ENCODE data around the gene MRGPRE.
A peak's percentile ranks its signal among the peaks of the same experiment; 100 is the strongest.

Gene MRGPRE

GRCh38 chr11:3196161-3197043, 35.8 kb downstream of the MRGPRE start:
- DNase-seq (ENCODE audit: low spot score): no peak

- DNase-seq (ENCODE audit: low spot score): peak; percentile 14
These were observed 36.7 kb downstream of the MRGPRE start for GRCh38 chr11:3195251-3196160.

- no peak for DNase-seq (ENCODE audit: low spot score)
These were observed 38.0 kb downstream of the MRGPRE start for GRCh38 chr11:3194016-3194816.

DNA sequence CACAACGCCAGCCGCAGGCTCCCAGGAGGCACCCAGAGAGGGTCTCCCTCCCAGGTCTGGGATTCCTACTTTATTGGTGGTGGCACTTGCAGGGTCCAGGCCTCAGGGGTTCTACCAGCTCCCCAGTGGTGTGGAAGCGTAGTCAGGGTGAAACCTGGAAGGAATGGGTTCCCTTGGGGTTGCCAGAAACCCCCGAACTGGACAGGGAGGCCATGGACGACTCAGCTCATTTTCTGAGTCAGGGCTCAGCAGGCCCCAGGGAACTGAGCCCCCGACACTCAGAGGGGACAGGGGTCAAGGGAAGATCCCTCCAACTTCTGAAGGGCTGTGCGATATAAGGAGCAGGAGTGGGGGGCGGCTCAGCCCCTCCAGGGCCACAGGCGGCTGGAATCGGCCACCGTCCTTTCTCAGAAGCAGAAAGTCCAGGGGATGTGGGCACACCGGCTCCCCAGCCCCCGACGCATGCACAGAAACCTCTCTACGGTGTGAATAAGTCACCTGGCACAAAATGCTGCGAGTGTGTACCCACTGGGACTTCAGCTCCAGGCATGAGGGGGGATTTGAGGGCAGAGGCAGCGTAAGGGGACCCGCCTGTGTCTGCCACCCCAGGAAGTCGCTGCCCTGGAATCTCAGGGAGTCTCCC, 38.7 kb downstream of the MRGPRE start:
- no peak for DNase-seq (ENCODE audit: low spot score)

GRCh38 chr11:3192511-3193372, 39.5 kb downstream of the MRGPRE start:
- DNase-seq (ENCODE audit: low spot score): no peak

- no peak for DNase-seq (ENCODE audit: low spot score)
These were observed 40.5 kb downstream of the MRGPRE start for GRCh38 chr11:3191586-3192324.

- DNase-seq (ENCODE audit: low spot score): no peak
These were observed 41.6 kb downstream of the MRGPRE start for GRCh38 chr11:3190600-3190999.

GRCh38 chr11:3189886-3190583, 42.2 kb downstream of the MRGPRE start:
- no peak for DNase-seq (ENCODE audit: low spot score)

DNA sequence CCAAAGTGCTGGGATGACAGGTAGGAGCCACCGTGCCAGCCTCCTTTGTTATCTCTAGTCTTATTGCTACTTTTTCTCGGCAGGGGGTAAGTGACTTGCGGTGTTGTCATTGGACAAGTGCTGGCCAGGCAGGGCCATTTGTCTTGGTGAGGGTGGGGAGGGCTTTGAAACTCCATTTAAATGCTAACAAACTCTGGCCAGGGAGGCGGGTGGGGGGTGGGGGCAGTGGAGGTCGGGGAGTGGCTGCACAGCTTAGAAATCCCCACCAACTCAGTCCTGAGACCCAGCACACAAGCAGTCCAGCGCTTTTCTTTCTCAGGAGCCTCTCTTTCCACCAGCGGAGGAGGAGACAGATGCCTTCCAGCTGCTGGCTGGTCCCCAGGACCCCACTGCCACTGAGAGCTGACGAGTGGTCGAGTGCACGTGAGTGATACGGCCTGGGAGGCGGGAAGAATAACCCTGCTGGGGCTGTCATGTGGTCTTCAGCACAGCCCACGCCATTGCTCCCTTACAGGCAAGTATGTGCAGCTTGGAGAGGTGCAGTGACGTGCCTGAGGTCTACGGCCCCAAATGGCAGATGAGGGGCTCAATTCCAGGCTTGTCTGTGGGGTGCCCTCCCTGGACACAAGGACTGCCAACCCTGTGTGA, 42.9 kb downstream of the MRGPRE start:
- DNase-seq (ENCODE audit: low spot score): no peak

GRCh38 chr11:3188496-3189195, 43.6 kb downstream of the MRGPRE start:
- no peak for DNase-seq (ENCODE audit: low spot score)

- DNase-seq (ENCODE audit: low spot score): no peak
These were observed 45.9 kb downstream of the MRGPRE start for GRCh38 chr11:3186166-3186953.

DNA sequence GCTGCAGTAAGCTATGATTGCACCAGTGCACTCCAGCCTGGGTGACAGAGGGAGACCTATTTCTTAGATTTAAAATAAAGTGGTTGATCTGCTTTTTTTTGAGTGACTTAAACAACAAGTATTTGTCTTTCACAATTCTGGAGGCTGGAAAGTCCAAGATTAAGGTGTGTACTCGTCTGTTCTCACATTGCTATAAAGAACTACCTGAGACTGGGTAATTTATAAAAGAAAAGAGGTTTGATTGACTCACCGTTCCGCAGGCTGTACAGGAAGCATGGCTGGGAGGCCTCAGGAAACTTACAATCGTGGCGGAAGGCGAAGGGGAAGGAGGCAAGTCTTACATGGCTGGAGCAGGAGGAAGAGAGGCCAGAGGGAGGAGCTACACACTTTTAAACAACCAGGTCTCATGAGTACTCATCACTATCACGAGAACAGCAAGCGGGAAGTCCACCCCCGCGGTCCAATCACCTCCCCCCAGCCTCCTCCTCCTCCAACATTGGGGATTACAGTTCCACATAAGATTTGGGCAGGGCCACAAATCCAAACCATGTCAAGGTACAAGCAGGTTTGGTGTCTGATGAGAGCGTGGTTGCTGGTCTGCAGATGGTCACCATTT, 47.4 kb downstream of the MRGPRE start:
- DNase-seq (ENCODE audit: low spot score): no peak

- no peak for DNase-seq (ENCODE audit: low spot score)
These were observed 48.7 kb downstream of the MRGPRE start for GRCh38 chr11:3183523-3183922.

DNA sequence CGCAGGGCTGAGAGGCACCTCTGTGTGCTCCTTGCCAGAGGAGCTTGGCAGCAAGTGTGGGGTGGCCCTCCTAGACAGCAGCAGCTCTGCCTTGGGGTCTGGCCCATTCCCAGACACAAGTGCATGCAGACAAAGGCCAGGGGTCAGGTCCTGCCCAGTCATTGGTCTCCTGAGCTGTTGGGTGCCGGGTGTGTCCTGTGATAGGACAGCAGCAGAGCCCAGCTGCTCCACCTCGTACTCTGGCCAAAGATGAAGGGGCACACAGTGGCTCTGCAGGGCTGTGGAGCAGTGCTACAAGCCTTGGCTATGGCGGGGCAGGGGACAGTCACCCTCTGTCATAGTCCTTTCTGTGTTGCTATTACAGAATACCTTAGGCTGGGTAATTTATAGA, 49.8 kb downstream of the MRGPRE start:
- no peak for DNase-seq (ENCODE audit: low spot score)

DNA sequence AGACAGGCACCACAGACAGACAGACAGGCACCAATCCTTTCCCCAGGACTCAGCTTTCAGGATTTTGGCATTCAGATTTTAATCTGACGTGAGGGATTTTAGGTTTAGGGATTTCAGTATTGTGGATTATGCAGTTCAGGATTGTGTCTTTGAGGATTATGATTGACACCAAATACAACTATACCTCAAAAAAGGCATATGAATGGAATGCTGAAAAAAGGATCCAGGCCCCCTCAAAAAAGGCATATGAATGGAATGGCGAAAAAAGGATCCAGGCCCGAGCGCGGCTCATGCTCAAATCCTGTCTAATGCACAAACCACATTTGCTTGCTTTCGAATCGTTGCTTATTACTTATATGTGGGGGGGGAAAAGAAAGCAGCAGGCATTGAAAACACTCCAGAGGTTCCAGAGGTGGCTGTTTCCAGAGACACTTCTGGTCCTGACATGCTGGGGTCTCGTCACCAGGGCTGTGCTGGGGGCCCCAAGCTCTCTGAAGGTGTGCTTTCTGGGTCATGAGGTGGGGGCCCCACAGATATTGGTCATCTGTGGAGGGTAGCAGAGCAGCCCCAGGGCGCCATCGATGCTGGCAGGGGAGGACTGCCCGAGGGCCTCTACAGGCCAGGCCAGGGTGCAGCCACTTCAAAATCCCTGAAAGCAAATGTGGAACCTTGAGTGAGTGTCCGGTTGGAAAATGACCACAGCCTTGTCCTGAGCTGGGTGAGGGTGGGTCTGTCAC, 50.3 kb downstream of the MRGPRE start:
- DNase-seq (ENCODE audit: low spot score): no peak

DNA sequence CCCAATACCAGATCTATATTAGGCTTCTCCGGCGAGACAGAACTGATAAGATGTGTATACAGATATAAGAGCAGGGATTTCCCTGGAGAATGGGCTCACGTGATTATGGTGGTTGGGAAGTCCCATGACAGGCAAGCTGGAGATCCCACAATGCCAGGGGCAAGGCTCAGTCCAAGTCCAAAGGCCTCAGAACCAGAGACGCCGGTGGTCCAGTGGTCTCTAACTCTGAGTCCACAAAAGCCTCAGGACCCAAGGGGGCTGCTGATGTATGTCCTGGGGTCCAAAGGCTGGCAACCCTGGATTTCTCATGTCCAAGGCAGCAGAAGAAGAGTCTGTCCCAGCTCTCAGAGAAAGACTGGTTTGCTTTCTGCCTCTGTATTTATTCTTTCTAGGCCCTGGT, 51.3 kb downstream of the MRGPRE start:
- no peak for DNase-seq (ENCODE audit: low spot score)

Data from kidney capillary endothelial cell (primary cell).